ENCODE results near the gene LMF2.

DNA sequence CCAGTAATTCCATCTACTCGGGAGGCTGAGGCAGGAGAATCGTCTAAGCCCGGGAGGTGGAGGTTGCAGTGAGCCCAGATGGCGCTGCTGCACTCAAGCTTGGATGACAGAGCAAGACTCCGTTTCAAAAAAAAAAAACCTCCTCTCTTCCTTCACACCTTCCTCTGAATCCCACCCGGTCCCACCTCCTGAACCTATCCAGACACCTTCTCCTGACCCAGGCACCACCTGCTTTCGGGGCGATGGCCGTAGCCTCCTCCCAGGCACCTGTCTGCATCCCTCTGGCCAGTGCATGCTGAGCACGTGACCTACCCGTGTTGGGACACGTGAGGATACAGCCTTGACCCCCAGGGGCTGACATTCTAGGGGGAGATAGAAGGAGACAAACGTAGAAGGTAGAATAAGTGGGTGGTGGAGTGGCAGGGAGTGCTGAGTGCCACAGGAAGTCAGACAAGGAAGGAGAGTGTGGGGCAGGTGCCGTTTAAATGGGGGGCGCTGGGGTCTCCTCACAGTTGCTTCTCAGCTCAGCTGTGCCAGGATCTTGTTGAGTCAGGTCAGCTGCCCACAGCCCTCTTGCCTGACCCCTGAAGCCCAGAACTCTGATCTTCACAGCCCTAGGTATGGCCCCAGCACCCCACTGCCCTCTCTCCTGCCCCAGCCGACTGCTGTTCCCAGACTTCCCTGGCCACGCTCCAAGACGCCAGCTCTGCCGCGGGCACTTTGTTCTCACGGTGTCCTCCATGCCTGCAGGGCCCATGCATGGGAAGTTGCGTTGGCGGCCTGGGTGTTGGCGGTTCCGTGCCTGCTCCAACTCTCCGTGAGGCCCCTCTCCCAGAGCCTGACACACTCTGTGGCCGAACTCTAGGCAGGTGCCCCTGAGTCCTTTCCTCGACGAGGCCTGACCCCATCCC, 22.0 kb downstream of the LMF2 start:
- TF ChIP-seq, protein P1, sequence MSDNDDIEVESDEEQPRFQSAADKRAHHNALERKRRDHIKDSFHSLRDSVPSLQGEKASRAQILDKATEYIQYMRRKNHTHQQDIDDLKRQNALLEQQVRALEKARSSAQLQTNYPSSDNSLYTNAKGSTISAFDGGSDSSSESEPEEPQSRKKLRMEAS (IDR thresholded peaks at IDR 0.05; ENCODE audit: low read depth), result no peak
- TF ChIP-seq FOXJ3 (CRISPR knock-in tag; IDR thresholded peaks at IDR 0.05), result no peak
- TF ChIP-seq, protein P2, sequence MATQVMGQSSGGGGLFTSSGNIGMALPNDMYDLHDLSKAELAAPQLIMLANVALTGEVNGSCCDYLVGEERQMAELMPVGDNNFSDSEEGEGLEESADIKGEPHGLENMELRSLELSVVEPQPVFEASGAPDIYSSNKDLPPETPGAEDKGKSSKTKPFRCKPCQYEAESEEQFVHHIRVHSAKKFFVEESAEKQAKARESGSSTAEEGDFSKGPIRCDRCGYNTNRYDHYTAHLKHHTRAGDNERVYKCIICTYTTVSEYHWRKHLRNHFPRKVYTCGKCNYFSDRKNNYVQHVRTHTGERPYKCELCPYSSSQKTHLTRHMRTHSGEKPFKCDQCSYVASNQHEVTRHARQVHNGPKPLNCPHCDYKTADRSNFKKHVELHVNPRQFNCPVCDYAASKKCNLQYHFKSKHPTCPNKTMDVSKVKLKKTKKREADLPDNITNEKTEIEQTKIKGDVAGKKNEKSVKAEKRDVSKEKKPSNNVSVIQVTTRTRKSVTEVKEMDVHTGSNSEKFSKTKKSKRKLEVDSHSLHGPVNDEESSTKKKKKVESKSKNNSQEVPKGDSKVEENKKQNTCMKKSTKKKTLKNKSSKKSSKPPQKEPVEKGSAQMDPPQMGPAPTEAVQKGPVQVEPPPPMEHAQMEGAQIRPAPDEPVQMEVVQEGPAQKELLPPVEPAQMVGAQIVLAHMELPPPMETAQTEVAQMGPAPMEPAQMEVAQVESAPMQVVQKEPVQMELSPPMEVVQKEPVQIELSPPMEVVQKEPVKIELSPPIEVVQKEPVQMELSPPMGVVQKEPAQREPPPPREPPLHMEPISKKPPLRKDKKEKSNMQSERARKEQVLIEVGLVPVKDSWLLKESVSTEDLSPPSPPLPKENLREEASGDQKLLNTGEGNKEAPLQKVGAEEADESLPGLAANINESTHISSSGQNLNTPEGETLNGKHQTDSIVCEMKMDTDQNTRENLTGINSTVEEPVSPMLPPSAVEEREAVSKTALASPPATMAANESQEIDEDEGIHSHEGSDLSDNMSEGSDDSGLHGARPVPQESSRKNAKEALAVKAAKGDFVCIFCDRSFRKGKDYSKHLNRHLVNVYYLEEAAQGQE (IDR thresholded peaks at IDR 0.05; ENCODE audit: low read depth, low read length), result no peak
